ENCODE data around the gene CLK2.

Gene CLK2

DNA sequence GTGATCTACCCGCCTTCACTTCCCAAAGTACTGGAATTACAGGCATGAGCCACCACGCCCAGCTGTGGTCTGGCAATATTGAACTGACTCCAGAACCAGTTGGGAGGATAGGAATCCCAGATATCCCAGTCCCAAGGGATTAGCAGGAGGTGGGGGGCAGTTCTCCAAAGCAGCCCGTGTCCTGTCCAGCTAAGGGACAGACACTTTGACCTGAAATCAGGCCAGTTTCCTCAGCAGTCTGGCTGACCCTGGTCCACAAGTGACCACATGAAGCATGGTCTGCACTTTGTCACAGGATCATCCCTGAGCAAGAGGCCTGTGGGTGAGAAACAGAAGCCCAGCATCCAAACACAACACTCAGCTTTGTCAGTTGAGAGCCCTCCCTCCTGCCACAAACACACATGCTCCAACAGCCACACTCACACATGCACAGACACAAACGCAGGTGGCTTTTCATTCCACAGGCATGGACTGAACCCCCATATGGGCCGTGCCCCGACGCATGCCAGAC lies 32.6 kb upstream of the CLK2 start:
- TF ChIP-seq, protein P1, sequence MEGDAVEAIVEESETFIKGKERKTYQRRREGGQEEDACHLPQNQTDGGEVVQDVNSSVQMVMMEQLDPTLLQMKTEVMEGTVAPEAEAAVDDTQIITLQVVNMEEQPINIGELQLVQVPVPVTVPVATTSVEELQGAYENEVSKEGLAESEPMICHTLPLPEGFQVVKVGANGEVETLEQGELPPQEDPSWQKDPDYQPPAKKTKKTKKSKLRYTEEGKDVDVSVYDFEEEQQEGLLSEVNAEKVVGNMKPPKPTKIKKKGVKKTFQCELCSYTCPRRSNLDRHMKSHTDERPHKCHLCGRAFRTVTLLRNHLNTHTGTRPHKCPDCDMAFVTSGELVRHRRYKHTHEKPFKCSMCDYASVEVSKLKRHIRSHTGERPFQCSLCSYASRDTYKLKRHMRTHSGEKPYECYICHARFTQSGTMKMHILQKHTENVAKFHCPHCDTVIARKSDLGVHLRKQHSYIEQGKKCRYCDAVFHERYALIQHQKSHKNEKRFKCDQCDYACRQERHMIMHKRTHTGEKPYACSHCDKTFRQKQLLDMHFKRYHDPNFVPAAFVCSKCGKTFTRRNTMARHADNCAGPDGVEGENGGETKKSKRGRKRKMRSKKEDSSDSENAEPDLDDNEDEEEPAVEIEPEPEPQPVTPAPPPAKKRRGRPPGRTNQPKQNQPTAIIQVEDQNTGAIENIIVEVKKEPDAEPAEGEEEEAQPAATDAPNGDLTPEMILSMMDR (conservative IDR thresholded peaks at IDR 0.05) = no peak
- peak overlapping the region; percentile 88; the same call in 1 of the 2 replicates for H3K27ac ChIP-seq

DNA sequence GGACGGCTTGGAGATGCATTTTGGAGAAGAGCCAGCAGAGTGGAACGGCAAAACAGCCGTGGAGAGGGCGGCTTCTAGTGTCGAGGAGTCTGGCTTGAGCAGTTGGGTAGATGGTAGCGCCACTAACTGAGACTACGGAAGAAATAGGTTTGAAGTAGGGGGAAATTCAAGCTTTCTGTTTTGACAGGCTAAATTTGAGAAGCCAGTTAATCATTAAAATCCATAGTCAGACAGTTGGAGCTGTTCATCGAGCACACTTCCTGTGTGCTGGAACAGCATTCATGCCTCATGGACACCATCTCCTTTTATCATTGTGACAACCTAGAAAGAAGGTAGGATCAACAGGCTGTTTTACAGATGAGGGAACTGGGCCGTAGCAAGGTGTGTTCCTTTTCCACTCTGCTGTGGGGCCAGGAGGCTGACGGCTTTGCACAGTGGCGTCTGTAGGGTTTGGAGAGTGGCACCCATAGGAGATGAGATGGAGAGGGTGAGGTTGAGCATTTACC lies 31.3 kb upstream of the CLK2 start:
- peak overlapping the region; percentile 14; the same call in 1 of the 2 replicates for H3K27ac ChIP-seq
- TF ChIP-seq, protein P1 (conservative IDR thresholded peaks at IDR 0.05) = no peak

DNA sequence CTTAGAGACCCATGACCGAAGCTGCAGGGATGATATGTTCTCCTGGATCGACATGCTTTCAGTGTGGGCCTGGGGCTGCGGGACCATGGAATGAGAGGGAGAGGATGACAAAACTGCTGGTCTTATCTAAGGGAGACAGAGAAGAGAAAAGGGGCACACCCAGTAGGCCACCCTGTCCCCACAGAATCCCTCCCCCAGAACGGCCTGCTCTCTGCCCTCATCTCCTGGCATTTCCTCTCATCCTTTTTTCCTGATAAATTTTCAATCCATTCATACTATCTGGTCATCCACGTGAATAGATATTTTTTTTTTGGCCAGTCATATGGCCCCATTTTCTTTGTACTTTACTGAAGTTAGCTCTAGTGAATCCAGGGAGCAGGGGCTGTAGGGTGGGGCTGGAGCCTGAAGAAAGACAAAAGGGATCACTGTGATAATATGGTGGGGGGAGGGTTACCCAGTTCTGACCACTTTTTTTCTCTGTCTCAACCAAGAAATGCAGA lies 28.1 kb upstream of the CLK2 start, which contains the start of gene PKLR:
Gene PKLR, minus strand, starts transcription at position 97 of the 500 bp plus-strand sequence. Its CDS starts 43 bp downstream, at position 54.
- no peak within 1 kb of the TSS for H3K27ac ChIP-seq
- TF ChIP-seq, protein P1 (conservative IDR thresholded peaks at IDR 0.05) = no peak

DNA sequence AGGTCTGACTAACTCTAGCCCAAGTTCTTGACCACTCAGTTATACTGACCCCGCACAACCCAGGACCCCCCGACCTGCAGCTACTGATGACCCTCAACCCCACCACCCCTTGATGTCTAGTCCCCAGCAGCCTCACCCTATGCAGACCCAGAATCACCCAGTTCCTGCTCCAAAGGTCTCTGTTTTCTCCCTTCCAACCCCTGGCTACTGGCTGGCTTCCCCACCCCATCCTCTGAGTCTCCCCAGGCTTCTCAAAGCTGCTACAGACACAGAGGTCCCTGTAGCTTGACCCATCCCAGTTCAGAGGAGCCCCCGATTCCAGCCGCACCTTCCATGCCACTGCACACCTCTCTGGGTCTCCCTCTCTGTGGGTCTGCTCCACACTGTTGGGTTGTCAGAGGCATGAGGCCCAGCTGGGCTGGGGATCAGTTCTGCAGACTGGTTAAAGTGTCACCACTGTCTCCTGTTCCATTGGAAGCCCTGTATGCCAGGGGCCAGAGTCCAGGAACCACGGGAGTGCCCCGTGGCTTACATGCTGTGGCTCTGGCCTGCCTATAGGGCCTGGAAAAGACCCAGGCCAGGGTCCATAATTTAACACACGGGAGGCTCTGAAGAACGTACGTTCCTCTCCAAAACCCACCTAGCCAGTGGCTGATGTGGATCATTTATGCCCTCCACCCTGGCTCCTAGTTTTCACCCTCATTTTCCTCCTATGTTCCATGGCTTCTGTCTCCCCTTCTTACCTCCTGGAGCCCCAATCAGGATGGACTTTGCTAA lies 27.4 kb upstream of the CLK2 start:
- TF ChIP-seq, protein P1 (conservative IDR thresholded peaks at IDR 0.05) = no peak
- H3K27ac ChIP-seq = no peak overlapping the region

DNA sequence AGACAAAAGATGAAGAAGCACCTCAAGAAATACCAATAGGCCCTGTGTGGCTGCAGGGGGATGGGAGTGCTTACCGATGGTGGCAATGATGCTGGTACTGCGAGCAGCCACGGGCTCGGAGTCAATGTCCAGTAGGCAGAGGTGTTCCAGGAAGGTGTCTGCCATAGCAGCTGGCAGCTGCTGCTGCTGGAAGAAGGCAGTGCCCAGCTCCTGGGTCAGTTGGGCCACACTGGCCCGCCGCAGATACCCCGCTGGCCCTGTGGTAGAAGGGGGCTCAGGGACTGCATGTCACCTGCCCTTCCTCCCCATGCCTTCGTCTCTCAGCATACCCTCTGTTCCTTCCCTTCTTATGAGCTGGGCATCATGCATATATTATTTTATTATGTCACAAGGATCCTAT lies 26.7 kb upstream of the CLK2 start:
- H3K27ac ChIP-seq = no peak overlapping the region
- TF ChIP-seq, protein P1 (conservative IDR thresholded peaks at IDR 0.05) = no peak

DNA sequence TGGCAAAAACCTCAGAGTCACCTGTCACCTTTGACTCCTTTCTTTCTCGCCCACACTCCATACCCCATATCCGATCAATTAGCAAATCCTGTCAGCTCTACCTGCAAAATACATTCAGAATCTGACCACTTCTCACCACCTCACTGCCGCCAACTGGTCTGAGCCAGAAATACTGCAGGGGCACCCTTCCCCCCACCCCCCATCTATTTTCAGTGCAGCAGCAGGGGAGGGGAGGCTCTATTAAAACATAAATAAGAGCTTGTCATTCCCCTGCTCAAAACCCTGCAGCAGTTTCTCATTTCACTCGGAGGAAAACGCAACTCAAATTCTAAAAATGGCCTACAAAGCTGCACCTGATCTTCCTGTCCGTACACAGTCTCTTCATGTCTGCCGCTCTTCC lies 24.1 kb upstream of the CLK2 start:
- TF ChIP-seq, protein P1 (conservative IDR thresholded peaks at IDR 0.05) = no peak
- H3K27ac ChIP-seq = no peak overlapping the region

DNA sequence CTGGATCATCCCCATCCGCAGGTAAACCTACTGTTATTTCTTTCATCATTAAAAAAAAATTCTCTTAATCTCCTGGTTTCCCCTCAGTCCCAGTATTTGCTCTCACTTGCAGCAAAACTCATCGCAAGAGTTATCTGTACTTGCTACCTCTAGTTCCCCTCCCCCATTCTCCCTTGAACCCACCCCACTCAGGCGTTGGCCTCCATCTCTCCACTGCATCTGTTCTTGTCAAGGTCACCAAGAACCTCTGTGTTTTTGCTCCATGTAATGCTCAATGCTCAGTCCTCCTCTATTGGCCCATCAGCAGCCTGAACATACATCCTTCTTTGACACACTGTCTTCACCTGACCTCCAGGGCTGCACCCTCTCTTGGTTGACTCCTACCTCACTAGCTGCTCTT lies 23.4 kb upstream of the CLK2 start:
- TF ChIP-seq, protein P1 (conservative IDR thresholded peaks at IDR 0.05) = no peak
- H3K27ac ChIP-seq = no peak overlapping the region
